ENCODE results near the gene FBXW7. TPM values are rescaled to one million over a fixed set of nuclear protein-coding genes. Genes with fewer than 3 reads are reported as not detected.

Gene FBXW7
- total and polyA plus RNA-seq, 2 of the 13 experiments (the other 11 are each of a cell fraction or from before 2014, with no cell fraction given) = 5.0 to 40.9 TPM

DNA sequence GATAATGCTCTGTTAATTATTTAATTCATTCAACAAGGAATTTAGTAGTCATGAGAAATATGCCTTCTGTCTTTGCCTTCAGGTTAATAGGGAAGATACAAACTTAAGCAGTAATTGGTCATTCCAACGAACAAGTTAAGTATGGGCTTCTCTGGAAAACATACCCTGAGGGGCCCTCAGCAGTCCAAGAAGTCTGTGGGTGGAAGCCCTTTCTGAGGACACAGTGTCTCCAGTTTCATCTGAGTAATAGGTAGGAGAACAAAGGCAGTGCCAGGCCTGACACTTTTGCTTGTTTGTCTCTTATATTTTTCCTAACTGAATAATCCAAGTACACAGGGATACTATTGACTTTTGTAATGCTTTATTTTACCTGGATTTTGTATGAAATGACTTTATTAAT lies 262.5 kb downstream of the FBXW7 start (continued):
- TF ChIP-seq, protein P1, sequence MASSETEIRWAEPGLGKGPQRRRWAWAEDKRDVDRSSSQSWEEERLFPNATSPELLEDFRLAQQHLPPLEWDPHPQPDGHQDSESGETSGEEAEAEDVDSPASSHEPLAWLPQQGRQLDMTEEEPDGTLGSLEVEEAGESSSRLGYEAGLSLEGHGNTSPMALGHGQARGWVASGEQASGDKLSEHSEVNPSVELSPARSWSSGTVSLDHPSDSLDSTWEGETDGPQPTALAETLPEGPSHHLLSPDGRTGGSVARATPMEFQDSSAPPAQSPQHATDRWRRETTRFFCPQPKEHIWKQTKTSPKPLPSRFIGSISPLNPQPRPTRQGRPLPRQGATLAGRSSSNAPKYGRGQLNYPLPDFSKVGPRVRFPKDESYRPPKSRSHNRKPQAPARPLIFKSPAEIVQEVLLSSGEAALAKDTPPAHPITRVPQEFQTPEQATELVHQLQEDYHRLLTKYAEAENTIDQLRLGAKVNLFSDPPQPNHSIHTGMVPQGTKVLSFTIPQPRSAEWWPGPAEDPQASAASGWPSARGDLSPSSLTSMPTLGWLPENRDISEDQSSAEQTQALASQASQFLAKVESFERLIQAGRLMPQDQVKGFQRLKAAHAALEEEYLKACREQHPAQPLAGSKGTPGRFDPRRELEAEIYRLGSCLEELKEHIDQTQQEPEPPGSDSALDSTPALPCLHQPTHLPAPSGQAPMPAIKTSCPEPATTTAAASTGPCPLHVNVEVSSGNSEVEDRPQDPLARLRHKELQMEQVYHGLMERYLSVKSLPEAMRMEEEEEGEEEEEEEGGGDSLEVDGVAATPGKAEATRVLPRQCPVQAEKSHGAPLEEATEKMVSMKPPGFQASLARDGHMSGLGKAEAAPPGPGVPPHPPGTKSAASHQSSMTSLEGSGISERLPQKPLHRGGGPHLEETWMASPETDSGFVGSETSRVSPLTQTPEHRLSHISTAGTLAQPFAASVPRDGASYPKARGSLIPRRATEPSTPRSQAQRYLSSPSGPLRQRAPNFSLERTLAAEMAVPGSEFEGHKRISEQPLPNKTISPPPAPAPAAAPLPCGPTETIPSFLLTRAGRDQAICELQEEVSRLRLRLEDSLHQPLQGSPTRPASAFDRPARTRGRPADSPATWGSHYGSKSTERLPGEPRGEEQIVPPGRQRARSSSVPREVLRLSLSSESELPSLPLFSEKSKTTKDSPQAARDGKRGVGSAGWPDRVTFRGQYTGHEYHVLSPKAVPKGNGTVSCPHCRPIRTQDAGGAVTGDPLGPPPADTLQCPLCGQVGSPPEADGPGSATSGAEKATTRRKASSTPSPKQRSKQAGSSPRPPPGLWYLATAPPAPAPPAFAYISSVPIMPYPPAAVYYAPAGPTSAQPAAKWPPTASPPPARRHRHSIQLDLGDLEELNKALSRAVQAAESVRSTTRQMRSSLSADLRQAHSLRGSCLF (CRISPR knock-in tag; IDR thresholded peaks at IDR 0.05; ENCODE audit: borderline replicate concordance) = no peak
- TF ChIP-seq THAP8 (CRISPR knock-in tag; IDR thresholded peaks at IDR 0.05; ENCODE audit: borderline replicate concordance) (no peak), GLI4 (CRISPR knock-in tag; IDR thresholded peaks at IDR 0.05; ENCODE audit: borderline replicate concordance) (no peak), JDP2 (CRISPR knock-in tag; IDR thresholded peaks at IDR 0.05; ENCODE audit: borderline replicate concordance) (no peak), DPF2 (CRISPR knock-in tag; IDR thresholded peaks at IDR 0.05; ENCODE audit: borderline replicate concordance, low read depth) (no peak)

Small RNA genes within 50 kb of the gene (microRNA-seq; reads per million reads assigned to microRNA genes)
- gene MIR3140 = 3.2 reads per million, percentile 21 among the genes with 10 or more reads in this experiment

Small RNA genes within 50 kb of the gene (small RNA-seq; reads per million reads assigned to genes)
- 0 to 3.9 (median 1.3) reads per million in 3 experiments for gene MIR3140 (ENCODE audit: insufficient read depth in 2 of 3, insufficient read length in 3 of 3, low read depth in 2 of 3, low replicate concordance in 1 of 3)

Other genes with a start within 250 kb of the FBXW7 start
- not detected in 2 replicates for gene TMEM154, start 143.9 kb upstream of the FBXW7 start, total RNA-seq (2016; rRNA removed; fragmentation: Illumina TruSeq; extraction: Trizol)
- gene TMEM154, start 143.9 kb upstream of the FBXW7 start, polyA plus RNA-seq (2011; rRNA removed) = 0.03 TPM in 2 replicates
- gene TIGD4, start 243.6 kb upstream of the FBXW7 start, total RNA-seq (2016; rRNA removed; fragmentation: Illumina TruSeq; extraction: Trizol) = 0.49 and 0.62 TPM in 2 replicates
- 0.15 and 0.29 TPM in 2 replicates for gene TIGD4, start 243.6 kb upstream of the FBXW7 start, polyA plus RNA-seq (2011; rRNA removed)
- gene ARFIP1, start 243.9 kb upstream of the FBXW7 start, total RNA-seq (2016; rRNA removed; fragmentation: Illumina TruSeq; extraction: Trizol) = 27.7 and 44.8 TPM in 2 replicates
- 7.5 and 9.9 TPM in 2 replicates for gene ARFIP1, start 243.9 kb upstream of the FBXW7 start, polyA plus RNA-seq (2011; rRNA removed)

Measured in HepG2 (cell line).